IMR-90 (cell line): ENCODE data around the gene KLRF1.
A peak's percentile ranks its signal among the peaks of the same experiment; 100 is the strongest.

Experiments used
- BHLHE40 ChIP-seq: fragments of 150-350 bp; IDR thresholded peaks from 2 replicates; pipeline ENCODE4 v1.6.1; 2016; ENCODE audit warnings: mild to moderate bottlenecking, low read depth, low read length
- CEBPB ChIP-seq: IDR thresholded peaks from 2 replicates; pipeline ENCODE4 v1.6.1; 2012; ENCODE audit warnings: low read depth, low read length, improper control_type of control experiment
- CHD1 ChIP-seq: IDR thresholded peaks from 2 replicates; pipeline ENCODE4 v1.6.1; 2012; ENCODE audit warnings: low read depth, low read length, improper control_type of control experiment
- FOS ChIP-seq: fragments of 150-350 bp; IDR thresholded peaks from 2 replicates; pipeline ENCODE4 v1.6.1; 2016; ENCODE audit warnings: low read depth, low read length
- MAFK ChIP-seq: IDR thresholded peaks from 2 replicates; pipeline ENCODE4 v1.6.1; 2012; ENCODE audit warnings: low read depth, low read length, improper control_type of control experiment
- MAZ ChIP-seq: IDR thresholded peaks from 2 replicates; pipeline ENCODE4 v1.6.1; 2012; ENCODE audit warnings: low read depth, mild to moderate bottlenecking, low read length, improper control_type of control experiment, moderate library complexity, borderline replicate concordance
- POLR2A ChIP-seq: IDR thresholded peaks from 2 replicates; pipeline ENCODE4 v1.6.1; 2012; ENCODE audit warnings: mild to moderate bottlenecking, low read depth, low read length
- RAD21 ChIP-seq: IDR thresholded peaks from 2 replicates; pipeline ENCODE4 v1.6.1; 2012; ENCODE audit warnings: low read length, improper control_type of control experiment
- RCOR1 ChIP-seq: IDR thresholded peaks from 2 replicates; pipeline ENCODE4 v1.6.1; 2012; ENCODE audit warnings: mild to moderate bottlenecking, low read length, improper control_type of control experiment; ENCODE audit not compliant: insufficient replicate concordance
- RFX5 ChIP-seq: IDR thresholded peaks from 2 replicates; pipeline ENCODE4 v1.8.0; 2012; ENCODE audit warnings: low read depth, mild to moderate bottlenecking, low read length, moderate library complexity
- SMC3 ChIP-seq: fragments of 150-350 bp; IDR thresholded peaks from 2 replicates; pipeline ENCODE4 v1.6.1; 2016; ENCODE audit warnings: low read depth, mild to moderate bottlenecking, antibody characterized with exemption, low read length, moderate library complexity
- USF2 ChIP-seq: fragments of 150-350 bp; IDR thresholded peaks from 2 replicates; pipeline ENCODE4 v1.6.1; 2017; ENCODE audit warnings: mild to moderate bottlenecking, antibody characterized with exemption, low read length, low read depth
- TF ChIP-seq, protein P1 (sequence below): conservative IDR thresholded peaks from 2 replicates; pipeline ENCODE4 v1.5.1; 2012; ENCODE audit warnings: mild to moderate bottlenecking, low read depth, low read length, improper control_type of control experiment

GRCh38 chr12:9851050-9851449 is 23.8 kb downstream of the KLRF1 start:
- TF ChIP-seq, protein P1, sequence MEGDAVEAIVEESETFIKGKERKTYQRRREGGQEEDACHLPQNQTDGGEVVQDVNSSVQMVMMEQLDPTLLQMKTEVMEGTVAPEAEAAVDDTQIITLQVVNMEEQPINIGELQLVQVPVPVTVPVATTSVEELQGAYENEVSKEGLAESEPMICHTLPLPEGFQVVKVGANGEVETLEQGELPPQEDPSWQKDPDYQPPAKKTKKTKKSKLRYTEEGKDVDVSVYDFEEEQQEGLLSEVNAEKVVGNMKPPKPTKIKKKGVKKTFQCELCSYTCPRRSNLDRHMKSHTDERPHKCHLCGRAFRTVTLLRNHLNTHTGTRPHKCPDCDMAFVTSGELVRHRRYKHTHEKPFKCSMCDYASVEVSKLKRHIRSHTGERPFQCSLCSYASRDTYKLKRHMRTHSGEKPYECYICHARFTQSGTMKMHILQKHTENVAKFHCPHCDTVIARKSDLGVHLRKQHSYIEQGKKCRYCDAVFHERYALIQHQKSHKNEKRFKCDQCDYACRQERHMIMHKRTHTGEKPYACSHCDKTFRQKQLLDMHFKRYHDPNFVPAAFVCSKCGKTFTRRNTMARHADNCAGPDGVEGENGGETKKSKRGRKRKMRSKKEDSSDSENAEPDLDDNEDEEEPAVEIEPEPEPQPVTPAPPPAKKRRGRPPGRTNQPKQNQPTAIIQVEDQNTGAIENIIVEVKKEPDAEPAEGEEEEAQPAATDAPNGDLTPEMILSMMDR, result no peak
- peak; percentile 68 for TF ChIP-seq CEBPB
- TF ChIP-seq POLR2A, result no peak
- no peak for TF ChIP-seq RFX5
- no peak for TF ChIP-seq RAD21
- TF ChIP-seq FOS, result no peak
- no peak for TF ChIP-seq USF2
- no peak for TF ChIP-seq SMC3
- no peak for TF ChIP-seq RCOR1
- TF ChIP-seq CHD1, result no peak
- TF ChIP-seq BHLHE40, result no peak
- TF ChIP-seq MAFK, result no peak
- TF ChIP-seq MAZ, result no peak
